GM12892 (cell line): ENCODE data around the gene ACTR6.

Experiments
- POLR2A ChIP-seq: IDR thresholded peaks from 2 replicates; pipeline ENCODE4 v1.6.1; 2011; ENCODE audit warnings: low read depth, low read length, control low read depth
- POLR2AphosphoS5 ChIP-seq: IDR thresholded peaks from 2 replicates; pipeline ENCODE4 v1.6.1; 2011; ENCODE audit warnings: low read depth, low read length, control low read depth
- TAF1 ChIP-seq: IDR thresholded peaks from 2 replicates; pipeline ENCODE4 v1.6.1; 2011; ENCODE audit warnings: low read depth, mild to moderate bottlenecking, control low read depth, low read length, borderline replicate concordance

- TF ChIP-seq POLR2A (no peak), POLR2AphosphoS5 (no peak), TAF1 (no peak)
Observed at GRCh38 chr12:100207311-100207710, 6.7 kb downstream of the ACTR6 start.
